ENCODE results near the gene TMEM203.
A peak's percentile ranks its signal among the peaks of the same experiment; 100 is the strongest.

TMEM203 gene

GRCh38 chr9:137176302-137177182 is 28.9 kb downstream of the TMEM203 start:
- peak in 1 of 2 experiments; percentile 46 for DNase-seq

- no peak for DNase-seq
These were observed 30.0 kb downstream of the TMEM203 start for GRCh38 chr9:137175345-137175961.

- DNase-seq = no peak
These were observed 30.6 kb downstream of the TMEM203 start for GRCh38 chr9:137174722-137175293.

- no peak for DNase-seq
These were observed 31.4 kb downstream of the TMEM203 start for GRCh38 chr9:137173796-137174664.

GRCh38 chr9:137172901-137173795 is 32.3 kb downstream of the TMEM203 start:
- peak in 1 of 2 experiments; percentile 22 for DNase-seq

GRCh38 chr9:137171149-137171900 is 34.1 kb downstream of the TMEM203 start:
- DNase-seq = no peak

GRCh38 chr9:137170486-137171148 is 34.8 kb downstream of the TMEM203 start:
- no peak for DNase-seq

- no peak for DNase-seq
These were observed 35.5 kb downstream of the TMEM203 start, which contains the start of gene LRRC26 for GRCh38 chr9:137169896-137170358. Gene LRRC26 (minus strand): TSS chr9:137170051. CDS start chr9:137169943, 108 bp downstream.

GRCh38 chr9:137168904-137169856 is 36.3 kb downstream of the TMEM203 start:
- peak; percentile 85 to 95 for DNase-seq

- peak in 1 of 2 experiments; percentile 17 for DNase-seq
These were observed 36.9 kb downstream of the TMEM203 start for GRCh38 chr9:137168573-137168903.

- no peak for DNase-seq
These were observed 37.5 kb downstream of the TMEM203 start for GRCh38 chr9:137167747-137168572.

- DNase-seq = no peak
These were observed 38.1 kb downstream of the TMEM203 start for GRCh38 chr9:137167277-137167746.

GRCh38 chr9:137166380-137167229 is 38.8 kb downstream of the TMEM203 start:
- no peak for DNase-seq

GRCh38 chr9:137165250-137165836 is 40.1 kb downstream of the TMEM203 start:
- no peak for DNase-seq

- no peak for DNase-seq
These were observed 40.8 kb downstream of the TMEM203 start for GRCh38 chr9:137164370-137165249.

GRCh38 chr9:137163805-137164204 is 41.6 kb downstream of the TMEM203 start:
- DNase-seq = no peak

Data from NCI-H2081 (cell line).